SK-N-SH treated with all-trans-retinoic acid at 6 μM for 48 hours (cell line): Measurements from ENCODE around the gene NRXN3.

Experiments
- ATAC-seq: fragments of 200-7000 bp; cut with Tn5 transposase; 3 replicates; pipeline ENCODE4 v1.9.1; 2020; ENCODE audit warnings: mild to moderate bottlenecking, moderate library complexity
- CSDC2 ChIP-seq: fragments of 250-450 bp; sonication (Bioruptor Pico); IDR thresholded peaks from 2 replicates; pipeline ENCODE4 v1.5.0; 2020; ENCODE audit warnings: mild to moderate bottlenecking, moderate library complexity
- ESRRG ChIP-seq: fragments of 250-450 bp; sonication (Bioruptor Pico); IDR thresholded peaks from 2 replicates; pipeline ENCODE4 v1.6.1; 2021; ENCODE audit warnings: mild to moderate bottlenecking
- GLIS3 ChIP-seq: fragments of 250-450 bp; sonication (Bioruptor Pico); IDR thresholded peaks from 2 replicates; pipeline ENCODE4 v1.5.0; 2020; ENCODE audit warnings: mild to moderate bottlenecking, moderate library complexity
- ISL1 ChIP-seq: fragments of 250-450 bp; sonication (Bioruptor Pico); IDR thresholded peaks from 2 replicates; pipeline ENCODE4 v2.1.2; 2022; ENCODE audit warnings: mild to moderate bottlenecking, moderate library complexity
- OSR1 ChIP-seq: fragments of 250-450 bp; sonication (Bioruptor Pico); IDR thresholded peaks from 2 replicates; pipeline ENCODE4 v1.8.0; 2022; ENCODE audit warnings: moderate library complexity, mild to moderate bottlenecking, inconsistent platforms
- PPARA ChIP-seq: fragments of 250-450 bp; sonication (Bioruptor Pico); IDR thresholded peaks from 2 replicates; pipeline ENCODE4 v1.5.0; 2020; ENCODE audit warnings: mild to moderate bottlenecking, borderline replicate concordance
- RARB ChIP-seq: fragments of 250-450 bp; sonication (Bioruptor Pico); IDR thresholded peaks from 2 replicates; pipeline ENCODE4 v1.8.0; 2021; ENCODE audit warnings: mild to moderate bottlenecking, moderate library complexity
- SNAI2 ChIP-seq: fragments of 250-450 bp; sonication (Bioruptor Pico); IDR thresholded peaks from 2 replicates; pipeline ENCODE4 v1.5.0; 2020; ENCODE audit warnings: mild to moderate bottlenecking, moderate library complexity
- TCF4 ChIP-seq: fragments of 250-450 bp; sonication (Bioruptor Pico); IDR thresholded peaks from 2 replicates; pipeline ENCODE4 v1.8.0; 2021; ENCODE audit warnings: mild to moderate bottlenecking, moderate library complexity, borderline replicate concordance
- TOX ChIP-seq: fragments of 250-450 bp; sonication (Bioruptor Pico); IDR thresholded peaks from 2 replicates; pipeline ENCODE4 v1.8.0; 2021; ENCODE audit warnings: mild to moderate bottlenecking, moderate library complexity, borderline replicate concordance
- ZC3H10 ChIP-seq: fragments of 250-450 bp; sonication (Bioruptor Pico); IDR thresholded peaks from 2 replicates; pipeline ENCODE4 v1.5.1; 2021; ENCODE audit warnings: mild to moderate bottlenecking, moderate library complexity
- ZFP3 ChIP-seq: fragments of 250-450 bp; sonication (Bioruptor Pico); IDR thresholded peaks from 2 replicates; pipeline ENCODE4 v1.5.0; 2020; ENCODE audit warnings: mild to moderate bottlenecking, moderate library complexity
- ZFP30 ChIP-seq: fragments of 450-650 bp; formaldehyde crosslinking; IDR thresholded peaks from 2 replicates; pipeline ENCODE4 v1.5.0; 2022; ENCODE audit warnings: mild to moderate bottlenecking, moderate library complexity
- ZNF565 ChIP-seq: fragments of 450-650 bp; formaldehyde crosslinking; conservative IDR thresholded peaks from 2 replicates; pipeline ENCODE4 v1.5.0; 2020; ENCODE audit warnings: low read depth, mild to moderate bottlenecking, moderate library complexity
- ZNF70 ChIP-seq: fragments of 450-650 bp; formaldehyde crosslinking; IDR thresholded peaks from 2 replicates; pipeline ENCODE4 v1.5.0; 2020; ENCODE audit warnings: mild to moderate bottlenecking, moderate library complexity
- ZNF8 ChIP-seq: fragments of 450-650 bp; formaldehyde crosslinking; IDR thresholded peaks from 2 replicates; pipeline ENCODE4 v1.5.0; 2020; ENCODE audit warnings: mild to moderate bottlenecking, moderate library complexity
- TF ChIP-seq, protein P1 (sequence below): fragments of 250-450 bp; sonication (Bioruptor Pico); IDR thresholded peaks from 2 replicates; pipeline ENCODE4 v1.8.0; 2020; ENCODE audit warnings: mild to moderate bottlenecking, moderate library complexity, borderline replicate concordance
- TF ChIP-seq, protein P2 (sequence below): fragments of 250-450 bp; sonication (Bioruptor Pico); IDR thresholded peaks from 2 replicates; pipeline ENCODE4 v1.8.0; 2021; ENCODE audit warnings: low read depth, mild to moderate bottlenecking, moderate library complexity, borderline replicate concordance
- TF ChIP-seq, protein P3 (sequence below): fragments of 250-450 bp; sonication (Bioruptor Pico); IDR thresholded peaks from 2 replicates; pipeline ENCODE4 v1.5.0; 2020; ENCODE audit warnings: mild to moderate bottlenecking, moderate library complexity
- TF ChIP-seq, protein P4 (sequence below): fragments of 250-450 bp; sonication (Bioruptor Pico); IDR thresholded peaks from 2 replicates; pipeline ENCODE4 v1.5.1; 2020; ENCODE audit warnings: low read depth, mild to moderate bottlenecking, moderate library complexity
- TF ChIP-seq, protein P5 (sequence below): fragments of 250-450 bp; sonication (Bioruptor Pico); IDR thresholded peaks from 2 replicates; pipeline ENCODE4 v1.5.1; 2021; ENCODE audit warnings: mild to moderate bottlenecking, moderate library complexity

NRXN3 gene

DNA sequence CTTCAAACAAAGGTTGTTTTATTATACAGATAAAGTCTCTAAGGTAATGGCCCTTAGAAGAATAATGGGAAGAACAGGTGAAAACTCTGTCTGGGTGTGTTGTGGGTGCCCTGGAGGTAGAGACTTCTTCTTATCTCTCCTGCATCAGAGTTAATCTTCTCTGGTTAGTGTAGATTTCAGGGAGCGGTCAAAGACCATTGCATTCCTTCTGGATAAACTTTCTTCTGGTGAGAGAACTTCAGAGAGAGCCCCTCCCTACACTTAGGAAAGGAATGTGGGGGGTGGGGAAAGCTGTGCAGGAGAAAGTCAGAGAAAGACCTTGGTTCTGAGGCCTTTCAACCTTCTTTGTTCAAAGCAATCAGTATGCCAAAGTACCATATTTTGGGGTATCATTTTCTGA lies 1382.6 kb downstream of the NRXN3 start (continued):
- TF ChIP-seq, protein P1, sequence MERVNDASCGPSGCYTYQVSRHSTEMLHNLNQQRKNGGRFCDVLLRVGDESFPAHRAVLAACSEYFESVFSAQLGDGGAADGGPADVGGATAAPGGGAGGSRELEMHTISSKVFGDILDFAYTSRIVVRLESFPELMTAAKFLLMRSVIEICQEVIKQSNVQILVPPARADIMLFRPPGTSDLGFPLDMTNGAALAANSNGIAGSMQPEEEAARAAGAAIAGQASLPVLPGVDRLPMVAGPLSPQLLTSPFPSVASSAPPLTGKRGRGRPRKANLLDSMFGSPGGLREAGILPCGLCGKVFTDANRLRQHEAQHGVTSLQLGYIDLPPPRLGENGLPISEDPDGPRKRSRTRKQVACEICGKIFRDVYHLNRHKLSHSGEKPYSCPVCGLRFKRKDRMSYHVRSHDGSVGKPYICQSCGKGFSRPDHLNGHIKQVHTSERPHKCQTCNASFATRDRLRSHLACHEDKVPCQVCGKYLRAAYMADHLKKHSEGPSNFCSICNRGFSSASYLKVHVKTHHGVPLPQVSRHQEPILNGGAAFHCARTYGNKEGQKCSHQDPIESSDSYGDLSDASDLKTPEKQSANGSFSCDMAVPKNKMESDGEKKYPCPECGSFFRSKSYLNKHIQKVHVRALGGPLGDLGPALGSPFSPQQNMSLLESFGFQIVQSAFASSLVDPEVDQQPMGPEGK = no peak

DNA sequence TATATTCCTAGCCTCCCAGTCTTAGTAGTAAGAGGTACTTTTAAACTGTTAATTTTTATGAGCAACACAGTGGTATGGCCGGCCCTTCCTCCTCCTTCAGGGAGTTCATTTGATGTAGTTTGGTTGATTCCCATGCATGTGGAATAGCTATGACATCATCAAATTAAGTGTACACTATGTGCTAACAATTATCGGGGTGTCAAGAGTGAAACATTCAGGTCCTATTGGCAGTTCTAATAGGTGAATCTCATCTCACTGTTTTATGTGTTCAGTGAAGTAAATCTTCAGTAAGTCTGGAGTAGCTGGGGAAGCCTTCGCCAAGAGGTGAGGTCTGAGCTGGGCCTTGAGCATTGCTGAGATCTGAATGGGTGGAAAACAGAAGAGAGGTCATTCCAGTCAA lies 1384.6 kb downstream of the NRXN3 start:
- no peak for TF ChIP-seq RARB (CRISPR knock-in tag)
- no peak for TF ChIP-seq PPARA (CRISPR knock-in tag)
- TF ChIP-seq, protein P2, sequence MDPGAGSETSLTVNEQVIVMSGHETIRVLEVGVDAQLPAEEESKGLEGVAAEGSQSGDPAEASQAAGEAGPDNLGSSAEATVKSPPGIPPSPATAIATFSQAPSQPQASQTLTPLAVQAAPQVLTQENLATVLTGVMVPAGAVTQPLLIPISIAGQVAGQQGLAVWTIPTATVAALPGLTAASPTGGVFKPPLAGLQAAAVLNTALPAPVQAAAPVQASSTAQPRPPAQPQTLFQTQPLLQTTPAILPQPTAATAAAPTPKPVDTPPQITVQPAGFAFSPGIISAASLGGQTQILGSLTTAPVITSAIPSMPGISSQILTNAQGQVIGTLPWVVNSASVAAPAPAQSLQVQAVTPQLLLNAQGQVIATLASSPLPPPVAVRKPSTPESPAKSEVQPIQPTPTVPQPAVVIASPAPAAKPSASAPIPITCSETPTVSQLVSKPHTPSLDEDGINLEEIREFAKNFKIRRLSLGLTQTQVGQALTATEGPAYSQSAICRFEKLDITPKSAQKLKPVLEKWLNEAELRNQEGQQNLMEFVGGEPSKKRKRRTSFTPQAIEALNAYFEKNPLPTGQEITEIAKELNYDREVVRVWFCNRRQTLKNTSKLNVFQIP (CRISPR knock-in tag) = no peak
- TF ChIP-seq ZNF565 (CRISPR knock-in tag) = no peak
- TF ChIP-seq, protein P3, sequence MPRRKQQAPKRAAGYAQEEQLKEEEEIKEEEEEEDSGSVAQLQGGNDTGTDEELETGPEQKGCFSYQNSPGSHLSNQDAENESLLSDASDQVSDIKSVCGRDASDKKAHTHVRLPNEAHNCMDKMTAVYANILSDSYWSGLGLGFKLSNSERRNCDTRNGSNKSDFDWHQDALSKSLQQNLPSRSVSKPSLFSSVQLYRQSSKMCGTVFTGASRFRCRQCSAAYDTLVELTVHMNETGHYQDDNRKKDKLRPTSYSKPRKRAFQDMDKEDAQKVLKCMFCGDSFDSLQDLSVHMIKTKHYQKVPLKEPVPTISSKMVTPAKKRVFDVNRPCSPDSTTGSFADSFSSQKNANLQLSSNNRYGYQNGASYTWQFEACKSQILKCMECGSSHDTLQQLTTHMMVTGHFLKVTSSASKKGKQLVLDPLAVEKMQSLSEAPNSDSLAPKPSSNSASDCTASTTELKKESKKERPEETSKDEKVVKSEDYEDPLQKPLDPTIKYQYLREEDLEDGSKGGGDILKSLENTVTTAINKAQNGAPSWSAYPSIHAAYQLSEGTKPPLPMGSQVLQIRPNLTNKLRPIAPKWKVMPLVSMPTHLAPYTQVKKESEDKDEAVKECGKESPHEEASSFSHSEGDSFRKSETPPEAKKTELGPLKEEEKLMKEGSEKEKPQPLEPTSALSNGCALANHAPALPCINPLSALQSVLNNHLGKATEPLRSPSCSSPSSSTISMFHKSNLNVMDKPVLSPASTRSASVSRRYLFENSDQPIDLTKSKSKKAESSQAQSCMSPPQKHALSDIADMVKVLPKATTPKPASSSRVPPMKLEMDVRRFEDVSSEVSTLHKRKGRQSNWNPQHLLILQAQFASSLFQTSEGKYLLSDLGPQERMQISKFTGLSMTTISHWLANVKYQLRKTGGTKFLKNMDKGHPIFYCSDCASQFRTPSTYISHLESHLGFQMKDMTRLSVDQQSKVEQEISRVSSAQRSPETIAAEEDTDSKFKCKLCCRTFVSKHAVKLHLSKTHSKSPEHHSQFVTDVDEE (CRISPR knock-in tag) = no peak
- no peak for TF ChIP-seq ZNF8 (CRISPR knock-in tag)
- TF ChIP-seq, protein P4, sequence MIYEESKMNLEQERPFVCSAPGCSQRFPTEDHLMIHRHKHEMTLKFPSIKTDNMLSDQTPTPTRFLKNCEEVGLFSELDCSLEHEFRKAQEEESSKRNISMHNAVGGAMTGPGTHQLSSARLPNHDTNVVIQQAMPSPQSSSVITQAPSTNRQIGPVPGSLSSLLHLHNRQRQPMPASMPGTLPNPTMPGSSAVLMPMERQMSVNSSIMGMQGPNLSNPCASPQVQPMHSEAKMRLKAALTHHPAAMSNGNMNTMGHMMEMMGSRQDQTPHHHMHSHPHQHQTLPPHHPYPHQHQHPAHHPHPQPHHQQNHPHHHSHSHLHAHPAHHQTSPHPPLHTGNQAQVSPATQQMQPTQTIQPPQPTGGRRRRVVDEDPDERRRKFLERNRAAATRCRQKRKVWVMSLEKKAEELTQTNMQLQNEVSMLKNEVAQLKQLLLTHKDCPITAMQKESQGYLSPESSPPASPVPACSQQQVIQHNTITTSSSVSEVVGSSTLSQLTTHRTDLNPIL (CRISPR knock-in tag) = no peak
- no peak for TF ChIP-seq GLIS3 (CRISPR knock-in tag)
- TF ChIP-seq TOX (CRISPR knock-in tag) = no peak
- TF ChIP-seq ESRRG = no peak
- TF ChIP-seq, all 23 proteins: peak for 0
- no peak for ATAC-seq

DNA sequence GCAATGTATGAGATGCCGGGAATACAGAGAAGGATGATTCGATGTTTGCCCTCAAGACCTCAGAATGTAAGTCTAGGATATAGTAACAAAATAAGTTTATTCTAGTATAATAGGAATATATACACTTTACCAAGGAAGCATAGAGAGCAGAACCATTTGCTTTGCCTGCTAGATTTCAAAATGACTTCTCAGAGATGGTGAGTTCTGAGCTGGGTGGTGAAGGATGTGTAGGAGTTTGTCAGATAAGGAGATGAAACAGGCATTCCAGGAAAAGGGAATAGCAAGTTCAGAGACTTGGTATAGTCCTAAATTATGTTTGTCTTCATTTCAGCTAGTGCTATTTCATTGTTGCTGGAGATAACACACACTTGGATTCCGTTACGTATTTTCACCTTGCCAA lies 1385.3 kb downstream of the NRXN3 start:
- no peak for ATAC-seq
- peak; percentile 55; the same call in 1 of the 2 replicates for TF ChIP-seq ZFP3 (CRISPR knock-in tag)
- no peak for TF ChIP-seq ZNF565 (CRISPR knock-in tag)

DNA sequence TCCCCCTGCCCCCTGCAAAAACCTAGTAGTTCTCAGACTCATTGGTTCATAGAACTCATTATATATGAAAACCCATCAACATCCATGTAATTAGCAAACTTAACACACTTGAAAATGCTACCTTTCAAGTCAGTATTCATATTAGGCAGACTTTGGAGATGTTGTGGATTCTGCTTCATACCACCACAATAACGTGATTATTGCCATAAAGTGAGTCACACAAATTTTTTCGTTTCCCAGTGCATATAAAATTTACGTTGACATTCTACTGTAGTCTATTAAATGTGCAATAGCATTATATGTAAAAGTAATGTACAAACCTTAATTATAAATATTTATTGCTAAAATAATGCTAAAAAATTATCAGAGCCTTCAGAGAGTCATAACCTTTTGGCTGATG lies 1387.1 kb downstream of the NRXN3 start:
- no peak for TF ChIP-seq ISL1 (CRISPR knock-in tag)
- no peak for TF ChIP-seq RARB (CRISPR knock-in tag)
- no peak for TF ChIP-seq ZFP30 (CRISPR knock-in tag)
- TF ChIP-seq ZC3H10 (CRISPR knock-in tag) = no peak
- TF ChIP-seq OSR1 (CRISPR knock-in tag) = no peak
- TF ChIP-seq TOX (CRISPR knock-in tag) = no peak
- no peak for TF ChIP-seq ZNF70
- no peak for TF ChIP-seq ESRRG
- TF ChIP-seq, protein P4 (CRISPR knock-in tag) = no peak
- TF ChIP-seq SNAI2 = no peak
- no peak for TF ChIP-seq TCF4 (CRISPR knock-in tag)
- no peak for TF ChIP-seq ZNF565 (CRISPR knock-in tag)
- ATAC-seq = no peak

DNA sequence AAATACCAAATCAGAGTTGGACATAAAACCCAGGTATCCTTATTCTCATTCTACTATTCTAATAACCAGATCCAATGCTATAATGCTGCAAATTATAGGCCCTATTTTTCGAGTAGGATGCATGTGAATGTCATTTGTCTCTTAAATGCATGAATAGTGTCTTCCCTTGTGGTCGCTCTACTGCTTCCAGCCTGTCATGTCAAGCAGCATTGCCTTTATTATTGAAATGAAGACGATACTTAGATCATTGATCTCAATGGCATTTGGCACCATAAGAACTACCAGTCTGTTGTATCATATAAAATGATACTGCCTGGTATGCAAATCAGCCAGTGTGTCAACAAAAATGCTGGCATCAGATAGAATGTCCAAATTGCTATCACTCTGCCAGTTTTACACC lies 1392.0 kb downstream of the NRXN3 start:
- TF ChIP-seq SNAI2 (no peak), PPARA (CRISPR knock-in tag) (no peak), ZC3H10 (CRISPR knock-in tag) (no peak), CSDC2 (no peak)
- TF ChIP-seq, protein P5, sequence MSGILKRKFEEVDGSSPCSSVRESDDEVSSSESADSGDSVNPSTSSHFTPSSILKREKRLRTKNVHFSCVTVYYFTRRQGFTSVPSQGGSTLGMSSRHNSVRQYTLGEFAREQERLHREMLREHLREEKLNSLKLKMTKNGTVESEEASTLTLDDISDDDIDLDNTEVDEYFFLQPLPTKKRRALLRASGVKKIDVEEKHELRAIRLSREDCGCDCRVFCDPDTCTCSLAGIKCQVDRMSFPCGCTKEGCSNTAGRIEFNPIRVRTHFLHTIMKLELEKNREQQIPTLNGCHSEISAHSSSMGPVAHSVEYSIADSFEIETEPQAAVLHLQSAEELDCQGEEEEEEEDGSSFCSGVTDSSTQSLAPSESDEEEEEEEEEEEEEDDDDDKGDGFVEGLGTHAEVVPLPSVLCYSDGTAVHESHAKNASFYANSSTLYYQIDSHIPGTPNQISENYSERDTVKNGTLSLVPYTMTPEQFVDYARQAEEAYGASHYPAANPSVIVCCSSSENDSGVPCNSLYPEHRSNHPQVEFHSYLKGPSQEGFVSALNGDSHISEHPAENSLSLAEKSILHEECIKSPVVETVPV (CRISPR knock-in tag) = no peak
- TF ChIP-seq, protein P2 (CRISPR knock-in tag) = no peak
- ATAC-seq = no peak
